Natural killer cell treated with Interleukin-12 subunit alpha and Interleukin-12 subunit beta and Interleukin-15 and Interleukin-18, amount 100 ng/mL, for 72 hours (primary cell): Measurements from ENCODE around the gene PACSIN1. TPM values are rescaled to one million over a fixed set of nuclear protein-coding genes. Genes with fewer than 3 reads are reported as not detected.

ENCODE experiments used
- ATAC-seq, 2 donors: fragments of 150-1000 bp; cut with Tn5 transposase in 1 of 2; sonication (Bioruptor Pico), chemical (Tn5 transposase) in 1 of 2; 2 replicates each; pipeline ENCODE4 v1.10.0; 2021
- DNase-seq: peaks from one replicate; pipeline ENCODE4 v3.0.0; 2022; ENCODE audit warnings: low spot score
- H3K27ac Mint-ChIP-seq, 2 donors: 1 replicate in 1 of 2; 2 replicates in 1 of 2; pipeline ENCODE4 v1.8.0; 2022; ENCODE audit warnings: mixed read lengths in 2 of 2, mild to moderate bottlenecking in 1 of 2, moderate library complexity in 1 of 2
- H3K27me3 Mint-ChIP-seq, 2 donors: 1 replicate in 1 of 2; 2 replicates in 1 of 2; pipeline ENCODE4 v1.8.0; 2022; ENCODE audit warnings: mixed read lengths in 2 of 2
- H3K36me3 Mint-ChIP-seq: one replicate; pipeline ENCODE4 v1.8.0; 2022; ENCODE audit warnings: mixed read lengths
- H3K4me1 Mint-ChIP-seq, 2 donors: 1 replicate in 1 of 2; 2 replicates in 1 of 2; pipeline ENCODE4 v1.8.0; 2022; ENCODE audit warnings: low read depth in 2 of 2, mixed read lengths in 2 of 2, mild to moderate bottlenecking in 1 of 2
- H3K4me3 Mint-ChIP-seq: one replicate; pipeline ENCODE4 v1.8.0; 2022; ENCODE audit warnings: mixed read lengths
- H3K9me3 Mint-ChIP-seq: 2 replicates; pipeline ENCODE4 v1.8.0; 2022; ENCODE audit warnings: mixed read lengths
- total RNA-seq, 2 donors: library from RNA; stranded (reverse); gene quantifications; one replicate each; pipeline ENCODE4 v1.2.3, GENCODE V29; 2022

Gene PACSIN1
- total RNA-seq, 2 donors from 2014 or later, result 0.19 TPM; not detected in 1

GRCh38 chr6:34537922-34538550, 72.2 kb downstream of the PACSIN1 start:
- Mint-ChIP-seq H3K9me3 (no peaks in the 10 kb centered on the region), H3K36me3 (no peaks in the 10 kb centered on the region), H3K27ac (no peak overlapping the region), H3K4me1 (no peaks in the 10 kb centered on the region), H3K27me3 (no peaks in the 10 kb centered on the region), H3K4me3 (no peak overlapping the region)
- DNase-seq (no peak), ATAC-seq (no peak)

GRCh38 chr6:34538581-34538980, 72.7 kb downstream of the PACSIN1 start:
- Mint-ChIP-seq H3K27ac (no peak overlapping the region), H3K4me1 (no peaks in the 10 kb centered on the region), H3K36me3 (no peaks in the 10 kb centered on the region), H3K4me3 (no peak overlapping the region), H3K9me3 (no peaks in the 10 kb centered on the region), H3K27me3 (no peaks in the 10 kb centered on the region)
- no peak for ATAC-seq
- DNase-seq, result no peak

DNA sequence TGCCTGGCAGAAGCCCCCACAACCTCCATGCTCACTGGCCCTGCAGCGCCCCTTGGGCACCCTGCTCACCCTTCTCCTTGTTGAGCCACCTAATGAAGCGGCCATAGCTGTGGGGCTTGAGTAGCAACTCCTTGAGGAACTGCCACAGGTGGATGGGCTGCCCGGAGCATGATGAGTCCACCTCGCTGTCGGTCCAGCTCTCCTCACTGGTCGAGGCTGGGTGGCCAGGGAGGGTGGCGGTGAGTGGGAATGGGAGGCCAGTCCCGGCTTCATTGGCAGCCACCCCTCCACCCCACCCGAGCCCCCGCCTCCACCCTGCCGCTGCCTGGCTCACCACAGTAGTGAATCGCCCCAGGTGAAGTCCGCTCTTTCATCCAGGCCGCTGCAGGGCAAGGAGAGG, 73.3 kb downstream of the PACSIN1 start:
- no peaks in the 10 kb centered on the region for H3K27me3 Mint-ChIP-seq
- H3K36me3 Mint-ChIP-seq, result no peaks in the 10 kb centered on the region
- no peak for ATAC-seq
- no peaks in the 10 kb centered on the region for H3K9me3 Mint-ChIP-seq
- H3K27ac Mint-ChIP-seq, result no peak overlapping the region
- no peak overlapping the region for H3K4me3 Mint-ChIP-seq
- no peaks in the 10 kb centered on the region for H3K4me1 Mint-ChIP-seq
- no peak for DNase-seq

- no peaks in the 10 kb centered on the region for H3K27me3 Mint-ChIP-seq
- DNase-seq, result no peak
- no peak overlapping the region for H3K4me3 Mint-ChIP-seq
- H3K36me3 Mint-ChIP-seq, result no peaks in the 10 kb centered on the region
- ATAC-seq, result no peak
- no peaks in the 10 kb centered on the region for H3K9me3 Mint-ChIP-seq
- no peak overlapping the region for H3K27ac Mint-ChIP-seq
- no peaks in the 10 kb centered on the region for H3K4me1 Mint-ChIP-seq
These were observed 74.3 kb downstream of the PACSIN1 start for GRCh38 chr6:34540222-34540621.

- H3K27me3 Mint-ChIP-seq, result no peaks in the 10 kb centered on the region
- H3K4me1 Mint-ChIP-seq, result no peaks in the 10 kb centered on the region
- H3K4me3 Mint-ChIP-seq, result no peak overlapping the region
- no peaks in the 10 kb centered on the region for H3K9me3 Mint-ChIP-seq
- DNase-seq (no peak), ATAC-seq (no peak)
- no peak overlapping the region for H3K27ac Mint-ChIP-seq
- H3K36me3 Mint-ChIP-seq, result no peaks in the 10 kb centered on the region
These were observed 75.0 kb downstream of the PACSIN1 start for GRCh38 chr6:34540841-34541240.

DNA sequence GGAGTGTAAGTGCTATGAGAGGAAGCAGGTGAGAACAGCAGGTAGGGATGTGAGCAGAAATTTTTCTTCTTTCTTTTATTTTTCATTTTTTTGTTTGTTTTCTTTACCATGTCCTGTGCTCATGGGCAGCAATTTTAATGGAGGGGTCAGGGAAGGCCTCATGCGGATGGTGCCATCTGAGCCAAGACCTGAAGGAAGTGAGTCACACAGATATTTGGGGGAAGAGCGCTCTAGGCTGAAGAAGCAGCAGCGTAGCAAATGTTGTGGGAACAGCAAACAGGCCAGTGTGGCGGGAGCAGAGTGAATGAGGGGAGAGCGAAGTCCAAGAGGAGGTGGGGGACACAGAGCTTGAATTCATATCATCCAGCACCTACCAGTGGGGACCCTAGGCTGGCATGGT, 77.5 kb downstream of the PACSIN1 start:
- Mint-ChIP-seq H3K9me3 (no peaks in the 10 kb centered on the region), H3K27me3 (no peaks in the 10 kb centered on the region), H3K36me3 (no peaks in the 10 kb centered on the region)

DNA sequence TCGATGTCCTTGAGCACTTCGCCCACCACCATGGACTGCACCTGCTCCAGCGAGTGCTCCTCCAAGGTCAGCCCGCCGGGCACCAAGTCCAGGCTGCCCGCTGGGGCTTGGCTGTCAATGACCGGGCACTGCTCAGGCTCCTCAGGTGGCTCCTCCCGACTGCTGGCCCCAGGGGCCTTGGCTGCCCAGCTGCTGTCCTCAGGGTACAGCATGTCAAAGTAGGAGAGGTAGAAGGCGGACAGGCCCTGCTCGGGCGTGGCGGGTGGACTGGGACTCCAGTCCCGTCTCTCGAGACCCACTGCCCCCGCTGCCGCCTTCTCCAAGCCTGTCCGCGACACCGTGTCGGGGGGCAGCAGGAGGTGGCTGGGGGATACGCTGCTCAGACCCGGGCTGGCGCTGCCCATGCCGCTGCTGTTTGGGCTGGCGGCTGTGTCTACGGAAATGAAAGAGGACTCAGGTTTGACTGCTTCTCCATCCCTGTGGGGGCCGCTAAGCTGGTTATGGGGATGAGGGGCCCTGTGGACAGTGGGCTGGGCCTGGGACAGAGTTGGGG, 78.3 kb downstream of the PACSIN1 start:
- H3K27ac Mint-ChIP-seq, result no peak overlapping the region
- no peaks in the 10 kb centered on the region for H3K9me3 Mint-ChIP-seq
- ATAC-seq, result no peak
- no peaks in the 10 kb centered on the region for H3K4me1 Mint-ChIP-seq
- no peaks in the 10 kb centered on the region for H3K27me3 Mint-ChIP-seq
- DNase-seq, result no peak
- no peaks in the 10 kb centered on the region for H3K36me3 Mint-ChIP-seq
- H3K4me3 Mint-ChIP-seq, result no peak overlapping the region

More for the DNA sequence above, 77.5 kb downstream of the PACSIN1 start:
- Mint-ChIP-seq H3K4me3 (no peak overlapping the region), H3K4me1 (no peaks in the 10 kb centered on the region), H3K27ac (no peak overlapping the region)
- ATAC-seq, result no peak
- no peak for DNase-seq

GRCh38 chr6:34544776-34545471, 79.0 kb downstream of the PACSIN1 start:
- no peak for ATAC-seq
- Mint-ChIP-seq H3K4me3 (no peak overlapping the region), H3K36me3 (no peaks in the 10 kb centered on the region), H3K9me3 (no peaks in the 10 kb centered on the region), H3K4me1 (no peaks in the 10 kb centered on the region), H3K27me3 (no peaks in the 10 kb centered on the region), H3K27ac (no peak overlapping the region)
- no peak for DNase-seq

DNA sequence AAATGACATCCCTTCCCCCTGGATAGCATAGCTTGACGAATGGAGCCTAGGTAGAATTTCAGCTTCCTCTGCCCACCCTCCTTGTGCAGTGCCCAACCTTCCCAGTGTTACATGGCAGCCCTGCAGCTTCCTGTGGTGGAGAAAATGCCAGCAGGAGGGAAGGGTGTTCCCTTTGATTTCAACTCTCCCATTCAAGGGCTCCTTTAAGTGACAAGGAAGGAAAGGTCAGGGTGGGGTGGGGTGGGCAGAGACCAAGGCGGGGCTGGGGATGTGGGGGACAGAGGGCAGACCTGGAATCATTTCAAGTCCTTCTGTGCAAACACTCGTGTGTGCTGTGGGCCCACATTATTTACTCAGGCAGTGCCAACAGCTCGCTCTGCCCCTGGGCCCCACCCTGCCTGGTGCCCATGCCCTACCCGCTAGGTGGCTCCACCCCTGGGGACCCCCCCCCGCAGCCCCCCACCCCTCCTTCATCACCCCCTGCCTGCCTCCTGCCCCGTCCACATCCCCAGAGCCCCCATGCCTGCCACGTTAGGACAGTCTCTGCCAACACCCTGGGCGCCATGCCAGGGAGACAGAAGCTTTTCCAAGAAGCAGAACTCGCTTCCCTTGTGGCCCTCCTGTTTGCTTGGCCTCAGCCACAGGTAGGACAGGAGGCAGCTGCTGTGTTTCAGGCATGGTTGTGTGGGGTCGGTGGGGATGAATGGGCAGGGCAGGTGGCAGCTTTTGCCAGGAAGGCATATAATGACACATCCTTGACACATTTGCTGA, 80.9 kb downstream of the PACSIN1 start:
- H3K4me3 Mint-ChIP-seq, result no peak overlapping the region
- ATAC-seq, result no peak
- H3K4me1 Mint-ChIP-seq, result no peaks in the 10 kb centered on the region
- no peaks in the 10 kb centered on the region for H3K27me3 Mint-ChIP-seq
- no peaks in the 10 kb centered on the region for H3K9me3 Mint-ChIP-seq
- DNase-seq, result no peak
- no peaks in the 10 kb centered on the region for H3K36me3 Mint-ChIP-seq
- no peak overlapping the region for H3K27ac Mint-ChIP-seq

DNA sequence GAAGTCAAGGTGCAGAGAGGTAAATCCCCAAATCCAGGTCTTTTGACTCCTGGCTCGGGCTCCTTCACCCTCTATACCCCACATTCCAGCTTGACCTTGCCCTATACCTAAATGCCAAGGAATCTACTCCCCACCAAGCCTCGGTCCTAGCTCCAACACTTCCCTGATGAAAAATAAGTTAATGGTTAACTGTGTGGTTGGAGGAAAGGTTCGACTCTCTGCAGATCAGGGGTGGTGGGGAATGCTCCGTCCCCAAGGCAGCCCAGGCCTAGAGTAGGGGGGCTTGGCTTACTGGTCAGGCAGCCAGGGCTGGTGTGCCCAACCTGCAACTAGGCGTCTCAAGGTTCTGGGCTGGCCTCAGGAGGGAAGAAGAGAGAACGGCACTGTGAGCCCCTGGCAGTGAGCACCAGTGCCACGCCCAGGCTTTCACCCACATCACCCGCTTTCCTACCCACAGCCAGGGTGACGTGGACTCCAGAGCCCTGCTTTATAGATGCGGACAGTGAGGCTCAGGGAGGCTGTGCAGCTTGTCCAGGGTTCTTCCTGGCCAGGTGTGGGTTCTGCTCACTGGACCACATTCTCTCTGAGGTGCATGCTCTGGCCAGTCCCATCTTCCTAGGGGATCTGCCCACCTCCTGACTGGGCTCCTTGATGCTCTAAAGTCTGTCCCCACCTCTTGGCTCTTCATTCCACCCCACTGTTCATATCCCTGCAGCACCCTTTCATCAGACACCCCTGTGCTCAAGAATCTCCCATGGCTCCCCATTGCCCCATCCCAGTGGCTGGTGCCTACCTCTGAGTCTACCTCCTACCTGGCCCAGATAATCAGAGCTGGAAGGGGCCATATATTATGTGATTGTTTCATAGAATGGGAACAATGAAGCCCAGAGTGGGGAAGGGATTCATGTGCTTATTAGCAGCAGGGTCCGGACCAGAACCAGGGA, 82.1 kb downstream of the PACSIN1 start:
- no peaks in the 10 kb centered on the region for H3K9me3 Mint-ChIP-seq
- H3K4me1 Mint-ChIP-seq, result no peaks in the 10 kb centered on the region
- no peaks in the 10 kb centered on the region for H3K36me3 Mint-ChIP-seq
- ATAC-seq, result no peak
- no peak overlapping the region for H3K4me3 Mint-ChIP-seq
- no peaks in the 10 kb centered on the region for H3K27me3 Mint-ChIP-seq
- no peak overlapping the region for H3K27ac Mint-ChIP-seq
- DNase-seq, result no peak

DNA sequence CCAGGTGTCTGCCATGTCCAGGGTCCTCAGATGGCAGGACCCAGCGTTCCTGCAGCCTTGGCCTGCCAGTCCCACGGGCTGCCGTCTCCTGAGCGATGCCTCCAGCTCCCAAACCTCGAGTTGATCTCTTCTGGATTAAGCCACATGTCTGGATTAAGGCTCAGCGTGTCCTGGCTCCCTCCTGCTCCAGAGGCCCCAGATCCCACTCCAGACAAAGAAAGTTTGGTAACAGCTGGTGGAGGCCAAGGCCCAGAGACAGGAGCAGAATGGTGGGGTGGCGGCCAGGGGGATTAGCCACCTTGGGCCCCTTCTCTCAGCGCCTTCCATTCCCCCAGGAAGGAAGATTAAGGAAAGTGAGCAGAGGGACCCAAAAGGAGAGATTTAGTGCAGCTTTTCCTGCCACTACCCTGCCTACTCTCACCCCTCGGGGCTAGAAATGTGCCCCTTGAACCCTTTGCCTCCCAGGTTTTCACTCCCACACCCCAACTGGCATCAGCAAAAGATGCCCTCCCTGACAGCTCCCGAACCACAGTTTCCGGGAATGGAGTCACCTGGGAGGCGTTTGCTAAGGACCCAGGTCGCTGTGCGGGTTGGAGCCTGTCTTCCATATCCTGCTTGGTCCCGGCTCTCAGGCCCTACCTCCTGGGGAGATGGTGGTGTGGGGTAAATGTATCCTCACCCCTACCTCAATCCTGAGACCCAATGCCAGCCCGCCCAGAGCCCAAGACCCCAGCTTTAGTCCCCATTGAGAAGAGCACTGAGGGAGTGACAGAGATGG, 83.3 kb downstream of the PACSIN1 start:
- DNase-seq (no peak), ATAC-seq (no peak)
- H3K9me3 Mint-ChIP-seq, result no peaks in the 10 kb centered on the region
- no peaks in the 10 kb centered on the region for H3K4me1 Mint-ChIP-seq
- H3K27me3 Mint-ChIP-seq, result no peaks in the 10 kb centered on the region
- no peak overlapping the region for H3K27ac Mint-ChIP-seq
- no peaks in the 10 kb centered on the region for H3K36me3 Mint-ChIP-seq
- H3K4me3 Mint-ChIP-seq, result no peak overlapping the region

DNA sequence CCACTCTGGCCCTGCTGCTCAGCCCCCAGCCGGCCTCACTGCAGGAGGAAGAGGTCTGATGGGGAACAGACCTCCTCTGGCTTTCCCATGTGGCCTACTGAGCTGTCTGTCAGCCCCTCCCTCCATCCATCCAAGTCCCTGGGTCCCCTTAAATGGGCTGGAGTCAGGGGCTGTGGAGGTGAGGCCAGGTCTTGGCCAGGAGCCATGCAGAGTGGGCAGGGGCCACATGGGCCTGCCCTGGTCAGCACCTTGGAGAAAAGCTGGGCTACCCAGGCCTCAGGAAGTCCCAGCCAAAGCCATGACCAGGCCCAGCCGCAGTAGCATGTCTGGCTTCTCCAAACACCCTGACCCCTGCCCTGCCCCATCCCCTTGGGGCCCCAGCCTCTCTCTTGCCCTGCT, 83.9 kb downstream of the PACSIN1 start:
- Mint-ChIP-seq H3K27me3 (no peaks in the 10 kb centered on the region), H3K9me3 (no peaks in the 10 kb centered on the region), H3K27ac (no peak overlapping the region), H3K36me3 (no peaks in the 10 kb centered on the region), H3K4me3 (no peak overlapping the region), H3K4me1 (no peaks in the 10 kb centered on the region)
- ATAC-seq, result no peak
- DNase-seq, result no peak

- Mint-ChIP-seq H3K9me3 (no peaks in the 10 kb centered on the region), H3K36me3 (no peaks in the 10 kb centered on the region), H3K4me3 (no peak overlapping the region), H3K4me1 (no peaks in the 10 kb centered on the region), H3K27ac (no peak overlapping the region), H3K27me3 (no peaks in the 10 kb centered on the region)
- DNase-seq (no peak), ATAC-seq (no peak)
These were observed 85.8 kb downstream of the PACSIN1 start for GRCh38 chr6:34551720-34552119.
